IPS-NIHi7 (cell line): ENCODE results near the gene CCSER2.
"Not testable (repeated sequence)": the region's sequence is repeated elsewhere in the genome, so short reads cannot be mapped to it uniquely, and the experiment has no call there.

Source experiments
- DNase-seq: peaks from one replicate; pipeline ENCODE4 v3.0.0; 2012; ENCODE audit warnings: mixed read lengths; ENCODE audit errors: extremely low spot score

The CCSER2 gene

DNA sequence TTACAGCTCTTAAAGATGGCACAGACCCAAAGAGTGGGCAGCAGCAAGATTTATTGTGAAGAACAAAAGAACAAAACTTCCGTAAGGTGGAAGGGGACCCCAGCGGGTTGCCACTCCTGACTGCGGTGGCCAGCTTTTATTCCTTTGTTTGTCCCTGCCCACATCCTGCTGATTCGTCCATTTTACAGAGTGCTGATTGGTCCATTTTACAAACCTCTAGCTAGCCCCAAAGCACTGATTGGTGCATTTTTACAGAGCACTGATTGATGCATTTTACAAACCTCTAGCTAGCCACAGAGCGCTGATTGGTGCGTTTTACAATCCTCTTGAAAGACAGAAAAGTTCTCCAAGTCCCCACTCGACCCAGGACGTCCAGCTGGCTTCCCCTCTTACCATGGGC lies 16.8 kb upstream of the CCSER2 start:
- no peak for DNase-seq

- no peak for DNase-seq
These were observed 15.6 kb upstream of the CCSER2 start for GRCh38 chr10:84312816-84313215.

GRCh38 chr10:84314275-84314674 lies 14.1 kb upstream of the CCSER2 start:
- no peak for DNase-seq

DNA sequence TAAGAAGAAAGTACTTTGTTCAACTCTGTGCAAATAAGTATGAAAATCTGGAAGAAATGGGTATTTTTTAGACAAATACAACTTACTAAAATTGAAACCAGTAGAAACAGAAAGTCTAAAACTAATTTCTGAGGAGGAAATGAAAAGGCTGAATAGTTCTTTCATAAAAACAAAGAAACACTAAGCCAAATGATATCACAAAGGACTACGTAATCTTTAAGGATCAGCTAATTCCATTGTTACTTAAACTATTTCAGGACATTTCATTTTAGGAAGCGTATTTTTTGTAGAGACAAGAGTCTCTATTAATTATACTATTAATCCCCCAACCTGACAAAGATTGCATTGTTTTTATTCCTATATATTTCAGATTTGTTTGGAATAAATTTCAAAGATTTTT lies 11.2 kb upstream of the CCSER2 start:
- no peak for DNase-seq

DNA sequence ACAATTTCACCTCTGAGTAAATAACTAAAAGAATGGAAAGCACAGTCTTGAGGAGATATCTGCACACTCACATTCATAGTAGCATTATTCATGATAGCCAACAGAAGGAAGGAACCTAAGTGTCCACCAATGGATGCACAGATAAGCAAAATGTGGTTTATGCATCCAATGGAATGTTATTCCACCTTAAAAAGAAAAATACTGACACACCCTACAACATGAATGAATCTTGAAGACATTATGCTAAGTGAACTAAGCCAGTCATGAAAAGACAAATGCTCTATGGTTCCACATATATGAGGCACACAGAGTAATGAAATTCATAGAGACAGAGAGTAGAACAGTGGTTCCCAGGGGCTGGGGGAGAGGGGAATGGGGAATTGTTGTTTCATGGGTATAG lies 6.5 kb upstream of the CCSER2 start:
- DNase-seq, result no peak

- not testable (repeated sequence) for DNase-seq
These were observed 4.8 kb upstream of the CCSER2 start for GRCh38 chr10:84323566-84323965.

- not testable (repeated sequence) for DNase-seq
These were observed 1.4 kb upstream of the CCSER2 start for GRCh38 chr10:84326995-84327394.

GRCh38 chr10:84329196-84329611 lies 815 bp downstream of the CCSER2 start:
- DNase-seq, result no peak

GRCh38 chr10:84329986-84330651 lies 1.7 kb downstream of the CCSER2 start:
- no peak for DNase-seq

DNA sequence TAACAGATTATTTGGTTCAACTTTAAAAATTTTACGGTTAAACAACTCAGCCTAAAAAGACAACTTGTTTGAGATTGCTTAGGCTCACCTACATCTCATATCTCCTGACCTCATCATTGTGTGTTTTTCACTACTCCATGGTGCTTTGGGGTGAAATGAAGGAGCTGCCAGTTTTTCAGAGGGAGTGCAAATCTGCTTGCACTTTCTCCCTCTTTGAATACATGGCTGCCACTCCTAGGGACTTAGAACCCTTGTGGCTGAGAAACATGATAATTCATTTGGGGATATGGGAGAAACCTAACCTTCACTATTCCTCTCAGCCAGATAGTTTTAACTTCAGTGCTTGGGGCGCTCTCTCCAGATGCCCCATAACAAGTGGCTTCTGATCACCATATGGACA lies 2.7 kb downstream of the CCSER2 start:
- DNase-seq, result no peak

DNA sequence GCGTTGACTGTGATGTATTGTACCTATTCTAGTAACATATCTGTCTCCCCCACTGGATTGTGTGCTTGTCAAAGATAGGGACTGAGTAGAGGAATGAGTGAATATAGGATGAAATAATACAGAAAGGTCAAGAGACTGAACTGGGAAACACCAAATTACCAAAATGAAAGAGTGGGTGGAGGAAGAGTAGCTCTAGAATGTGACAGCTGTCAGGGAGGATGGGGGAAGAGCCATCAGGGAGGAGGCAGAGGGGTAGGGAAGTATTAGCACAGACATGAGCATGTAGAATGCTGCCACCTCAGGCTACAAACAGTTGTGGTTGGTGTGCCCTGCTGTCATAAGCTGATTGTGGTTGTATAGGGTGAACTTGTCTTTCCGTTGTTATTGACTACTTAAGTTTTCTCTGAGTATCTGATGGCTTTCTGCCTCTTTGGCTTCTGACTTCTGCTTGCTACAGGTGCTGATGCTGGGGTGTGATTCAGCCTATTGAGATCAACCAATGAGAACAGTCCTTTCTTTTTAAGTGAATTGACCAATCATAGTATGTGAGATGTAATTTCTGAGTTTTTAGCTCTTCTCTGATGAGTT lies 5.6 kb downstream of the CCSER2 start:
- DNase-seq, result no peak

- DNase-seq, result no peak
These were observed 6.4 kb downstream of the CCSER2 start for GRCh38 chr10:84334811-84335210.

GRCh38 chr10:84335516-84335915 lies 7.1 kb downstream of the CCSER2 start:
- no peak for DNase-seq

- peak; percentile 14 for DNase-seq
These were observed 8.2 kb downstream of the CCSER2 start for GRCh38 chr10:84336406-84337090.

DNA sequence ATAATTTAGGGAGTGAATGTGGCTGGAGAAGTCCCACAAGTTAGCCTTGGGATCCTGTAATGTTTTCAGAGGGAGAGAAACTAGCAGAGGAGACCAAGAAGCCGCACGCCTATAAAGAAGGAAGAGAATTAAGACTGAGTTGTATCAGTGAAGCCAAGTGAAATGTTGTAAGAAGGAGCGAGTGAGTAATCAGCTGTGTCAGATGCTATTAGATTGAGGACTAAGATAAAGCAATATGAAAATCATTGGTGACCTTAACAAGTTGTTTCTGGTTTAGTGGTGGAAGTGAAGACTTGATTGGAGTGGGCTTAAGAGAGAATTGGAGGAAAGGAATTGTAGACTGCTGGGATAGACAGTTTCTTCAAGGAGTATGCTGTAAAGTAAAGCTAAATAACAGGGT lies 8.8 kb downstream of the CCSER2 start:
- no peak for DNase-seq

- DNase-seq, result no peak
These were observed 10.6 kb downstream of the CCSER2 start for GRCh38 chr10:84339025-84339424.

DNA sequence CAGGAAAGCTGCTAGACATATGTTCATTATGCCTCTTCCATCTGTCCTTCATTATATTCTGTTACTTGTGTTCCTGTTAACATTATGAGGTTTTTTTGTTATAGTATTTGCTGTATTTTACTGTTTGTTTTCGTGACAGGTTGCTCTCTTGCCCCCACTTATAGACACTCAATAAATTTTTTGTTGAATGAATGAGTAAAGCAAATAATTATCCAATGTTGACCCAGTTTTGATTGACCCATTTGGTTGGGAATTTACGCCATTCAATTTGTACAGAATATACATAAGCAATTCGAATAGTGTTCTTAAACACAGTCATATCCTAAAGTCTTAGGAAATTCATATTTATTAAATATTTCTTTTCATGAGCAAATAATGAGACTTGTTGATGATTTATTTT lies 11.8 kb downstream of the CCSER2 start:
- DNase-seq, result no peak

- no peak for DNase-seq
These were observed 12.5 kb downstream of the CCSER2 start for GRCh38 chr10:84340632-84341537.

- DNase-seq, result peak; percentile 14
These were observed 13.1 kb downstream of the CCSER2 start for GRCh38 chr10:84341538-84341856.

DNA sequence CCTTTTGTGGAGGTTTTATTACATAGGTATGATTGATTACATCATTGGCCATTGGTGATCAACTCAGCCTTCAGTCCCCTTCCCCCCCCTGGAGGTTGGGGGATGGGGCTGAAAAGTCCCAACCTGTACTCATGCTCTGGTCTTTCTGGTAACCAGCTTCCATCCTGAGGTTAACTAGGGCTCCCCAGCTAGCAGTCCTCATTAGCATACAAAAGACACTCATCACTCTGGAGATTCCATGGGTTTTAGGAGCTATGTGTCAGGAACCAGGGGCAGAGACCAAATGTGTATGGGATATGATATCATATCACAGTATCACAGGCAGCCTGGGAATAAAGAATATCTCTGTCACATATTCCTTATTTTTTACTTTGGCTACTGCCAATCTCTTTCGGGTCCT lies 13.6 kb downstream of the CCSER2 start:
- no peak for DNase-seq

DNA sequence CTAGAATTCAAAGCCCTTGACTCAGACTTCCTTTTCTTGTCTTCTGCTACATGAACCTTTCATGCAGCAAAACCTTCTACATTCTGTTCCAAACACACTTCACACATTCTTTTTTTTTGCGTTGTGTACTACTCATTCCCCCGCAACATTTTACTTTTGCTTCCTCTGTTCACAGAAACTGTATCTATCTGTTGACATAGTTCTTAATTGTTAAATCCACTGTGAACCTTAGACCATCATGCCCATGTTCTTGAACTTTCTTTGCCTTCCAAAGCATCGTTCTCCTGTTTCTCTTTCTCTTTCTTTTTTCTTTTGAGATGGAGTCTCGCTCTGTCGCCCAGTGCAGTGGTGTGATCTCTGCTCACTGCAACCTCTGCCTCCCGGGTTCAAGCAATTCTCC lies 14.2 kb downstream of the CCSER2 start:
- DNase-seq, result no peak

- no peak for DNase-seq
These were observed 15.4 kb downstream of the CCSER2 start for GRCh38 chr10:84343831-84344230.
